Vagina (tissue), 2 donors: ENCODE measurements around the gene KCTD14. TPM values are rescaled to one million over a fixed set of nuclear protein-coding genes. Genes with fewer than 3 reads are reported as not detected.
"Not testable (repeated sequence)": the region's sequence is repeated elsewhere in the genome, so short reads cannot be mapped to it uniquely, and the experiment has no call there.

ENCODE experiments used
- DNase-seq, 2 donors: peaks; one replicate each; pipeline ENCODE4 v3.0.0-alpha.2; 2017; ENCODE audit errors: extremely low spot score in 2 of 2
- H3K27ac ChIP-seq: fragments of 200-600 bp; sonication (generic); one replicate; pipeline ENCODE4 v1.5.1; 2019
- H3K27me3 ChIP-seq: fragments of 200-600 bp; sonication (generic); one replicate; pipeline ENCODE4 v1.5.1; 2019
- H3K36me3 ChIP-seq, 2 donors: fragments of 200-600 bp; sonication (generic); one replicate each; pipeline ENCODE4 v1.5.1; 2017 to 2019
- H3K4me1 ChIP-seq: fragments of 200-600 bp; sonication (generic); one replicate; pipeline ENCODE4 v1.5.1; 2019
- H3K4me3 ChIP-seq, 2 donors: fragments of 200-600 bp; sonication (generic); 1 replicate in 1 of 2; 2 replicates in 1 of 2; pipeline ENCODE4 v1.5.1; 2016 to 2019
- H3K9me3 ChIP-seq: fragments of 200-600 bp; sonication (generic); one replicate; pipeline ENCODE4 v1.5.1; 2019
- CTCF ChIP-seq, 3 experiments: fragments of 450-650 bp in 2 of 3; fragments of 200-600 bp in 1 of 3; sonication (generic) in 1 of 3; IDR thresholded peaks; one replicate each; pipeline ENCODE4 v1.5.1; 2017 to 2019; ENCODE audit warnings: antibody characterized with exemption in 3 of 3, mild to moderate bottlenecking in 2 of 3, moderate library complexity in 2 of 3
- POLR2A ChIP-seq, 2 donors: fragments of 450-650 bp; IDR thresholded peaks; one replicate each; pipeline ENCODE4 v1.6.1; 2017; ENCODE audit warnings: antibody characterized with exemption in 2 of 2, mild to moderate bottlenecking in 2 of 2, moderate library complexity in 2 of 2
- POLR2AphosphoS5 ChIP-seq, 2 donors: sonication (generic); formaldehyde crosslinking; IDR thresholded peaks; one replicate each; pipeline ENCODE4 v1.9.0; 2017; ENCODE audit warnings: antibody characterized with exemption in 2 of 2, mild to moderate bottlenecking in 2 of 2, low read depth in 1 of 2; ENCODE audit not compliant: insufficient read depth in 1 of 2
- intact Hi-C: fragments of 100-400 bp; cut with DNase I; formaldehyde crosslinking; loops from one replicate; pipeline ENCODE4 v1.15.1; 2023
- total RNA-seq: library from RNA; depleted of rRNA; stranded (reverse); fragments of >200 nt; gene quantifications from one replicate; pipeline ENCODE4 v1.2.3, GENCODE V29; 2016

Gene KCTD14
- total RNA-seq, 1 donor from 2014 or later = 2.9 TPM

DNA sequence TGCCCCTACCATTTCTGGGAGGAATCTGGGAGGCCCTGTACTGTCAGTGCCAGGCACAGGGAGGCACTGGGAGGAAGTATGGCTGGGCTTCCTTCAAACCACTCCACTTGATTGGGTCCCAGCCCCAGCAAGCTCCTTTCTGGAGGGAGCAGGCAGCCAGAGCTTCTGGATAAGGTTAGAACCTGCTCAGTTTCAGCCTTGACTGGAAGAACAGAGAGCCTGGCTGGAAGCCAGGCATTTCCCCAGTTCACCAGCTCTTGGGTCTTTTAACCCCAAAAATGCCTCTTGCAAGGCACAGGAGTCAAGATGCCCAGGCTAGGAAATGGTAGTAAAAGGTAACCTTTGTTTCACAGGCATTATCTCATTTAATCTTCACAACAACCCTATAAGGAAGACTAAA is 9.0 kb upstream of the KCTD14 start:
- no peak overlapping the region for H3K27ac ChIP-seq
- DNase-seq = no peak
- no peaks in the 10 kb centered on the region for H3K36me3 ChIP-seq
- peaks cover 6% of the 10 kb centered on the region for H3K4me1 ChIP-seq
- intact Hi-C loops = no loop called here
- no peaks in the 10 kb centered on the region for H3K27me3 ChIP-seq
- TF ChIP-seq CTCF (IDR thresholded peaks at IDR 0.05) = no peak
- TF ChIP-seq POLR2AphosphoS5 (IDR thresholded peaks at IDR 0.05; ENCODE audit: insufficient read depth in 1 of 2, low read depth in 1 of 2) = no peak
- TF ChIP-seq POLR2A (IDR thresholded peaks at IDR 0.05) = no peak
- no peak overlapping the region for H3K4me3 ChIP-seq
- no peaks in the 10 kb centered on the region for H3K9me3 ChIP-seq

DNA sequence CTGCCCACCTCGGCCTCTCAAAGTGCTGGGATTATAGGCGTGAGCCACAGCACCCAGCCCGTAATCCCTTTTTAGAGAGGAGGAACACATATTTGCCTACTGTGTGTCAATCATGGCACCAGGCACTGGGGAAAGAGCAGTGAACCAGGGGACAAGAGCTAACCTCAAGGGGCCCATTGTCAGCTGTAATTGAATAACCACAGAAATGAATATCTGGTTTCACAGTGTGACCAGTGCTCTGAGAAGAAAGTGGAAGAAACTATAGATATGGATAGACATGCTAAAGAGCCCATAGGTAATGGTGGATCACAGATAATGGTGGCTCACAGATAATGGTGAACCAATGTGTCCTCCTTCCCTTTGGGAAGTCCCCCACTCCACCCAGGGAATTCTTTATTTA is 8.6 kb upstream of the KCTD14 start:
- Histone ChIP-seq H3K4me1 (peaks cover 6% of the 10 kb centered on the region), H3K27ac (no peak overlapping the region), H3K27me3 (no peaks in the 10 kb centered on the region), H3K4me3 (no peak overlapping the region), H3K36me3 (no peaks in the 10 kb centered on the region), H3K9me3 (no peaks in the 10 kb centered on the region)
- TF ChIP-seq POLR2A (IDR thresholded peaks at IDR 0.05) (no peak), CTCF (IDR thresholded peaks at IDR 0.05) (no peak), POLR2AphosphoS5 (IDR thresholded peaks at IDR 0.05; ENCODE audit: insufficient read depth in 1 of 2, low read depth in 1 of 2) (no peak)
- intact Hi-C loops = no loop called here
- DNase-seq = no peak

DNA sequence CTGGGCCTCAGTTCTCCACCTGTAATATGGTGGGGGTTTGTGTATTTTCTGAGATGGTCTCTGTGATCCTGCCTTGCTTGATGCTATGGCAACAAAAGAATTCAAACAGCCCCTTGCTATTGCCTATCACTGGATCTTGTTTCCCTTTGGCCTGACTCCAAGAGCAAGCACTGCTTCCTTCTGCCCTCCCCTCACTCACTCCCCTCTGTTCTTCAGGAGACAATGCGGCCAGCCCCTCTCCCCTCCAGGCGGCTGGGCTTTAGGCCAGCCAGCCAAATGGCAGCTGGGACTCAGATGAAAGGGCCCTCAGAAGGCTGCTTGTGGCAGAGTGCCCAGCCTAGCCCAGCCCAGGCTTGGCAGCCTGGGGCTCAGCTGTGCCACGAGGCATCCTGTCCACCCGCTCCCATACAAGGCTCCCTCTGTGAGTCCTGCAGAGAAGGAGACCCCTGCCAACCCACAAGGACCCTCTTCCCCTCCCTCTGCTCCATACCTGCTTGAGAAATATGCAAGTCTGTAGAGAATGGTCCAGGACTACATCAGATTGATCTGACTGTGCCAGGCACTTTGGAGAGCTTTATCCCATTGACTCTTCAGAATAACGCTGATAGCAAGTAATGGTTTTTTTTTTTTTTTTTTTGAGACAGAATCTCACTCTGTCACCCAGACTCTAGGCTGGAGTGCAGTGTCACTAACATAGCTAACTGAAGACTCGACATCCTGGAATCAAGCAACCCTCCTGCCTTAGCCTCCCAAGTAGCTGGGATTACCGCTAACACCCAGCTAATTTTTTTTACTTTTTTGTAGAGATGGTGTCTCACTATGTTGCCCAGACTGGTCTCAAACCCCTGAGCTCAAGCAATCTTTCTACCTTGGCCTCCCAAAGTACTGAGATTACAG is 7.6 kb upstream of the KCTD14 start:
- intact Hi-C loops = no loop called here
- Histone ChIP-seq H3K4me1 (peaks cover 6% of the 10 kb centered on the region), H3K27me3 (no peaks in the 10 kb centered on the region), H3K36me3 (no peaks in the 10 kb centered on the region), H3K9me3 (no peaks in the 10 kb centered on the region), H3K4me3 (no peak overlapping the region), H3K27ac (no peak overlapping the region)
- no peak for DNase-seq
- no peak for TF ChIP-seq POLR2AphosphoS5 (IDR thresholded peaks at IDR 0.05; ENCODE audit: insufficient read depth in 1 of 2, low read depth in 1 of 2)
- TF ChIP-seq CTCF (IDR thresholded peaks at IDR 0.05) = no peak
- TF ChIP-seq POLR2A (IDR thresholded peaks at IDR 0.05) = no peak

GRCh38 chr11:78028423-78028822 is 5.3 kb upstream of the KCTD14 start:
- H3K4me3 ChIP-seq, intact Hi-C loops: not testable (repeated sequence)

GRCh38 chr11:78027759-78028158 is 4.7 kb upstream of the KCTD14 start:
- Histone ChIP-seq H3K27me3 (no peaks in the 10 kb centered on the region), H3K4me1 (peaks cover 6% of the 10 kb centered on the region), H3K36me3 (no peaks in the 10 kb centered on the region), H3K27ac (no peak overlapping the region), H3K9me3 (no peaks in the 10 kb centered on the region), H3K4me3 (no peak overlapping the region)
- DNase-seq = no peak
- TF ChIP-seq POLR2AphosphoS5 (IDR thresholded peaks at IDR 0.05; ENCODE audit: insufficient read depth in 1 of 2, low read depth in 1 of 2) (no peak), POLR2A (IDR thresholded peaks at IDR 0.05) (no peak), CTCF (IDR thresholded peaks at IDR 0.05) (no peak)
- intact Hi-C loops = no loop called here

More at GRCh38 chr11:78028423-78028822, 5.3 kb upstream of the KCTD14 start:
- not testable (repeated sequence) for DNase-seq, H3K4me1 ChIP-seq, H3K36me3 ChIP-seq, H3K27ac ChIP-seq, H3K9me3 ChIP-seq, H3K27me3 ChIP-seq
